GM19463 (cell line): ENCODE measurements around the gene AMZ2.
A peak's percentile ranks its signal among the peaks of the same experiment; 100 is the strongest.
"Not testable (repeated sequence)": the region's sequence is repeated elsewhere in the genome, so short reads cannot be mapped to it uniquely, and the experiment has no call there.

Source experiments
- ATAC-seq: cut with Tn5 transposase; IDR thresholded peaks from one replicate; pipeline ENCODE4 v1.9.1; 2021; ENCODE audit warnings: mild to moderate bottlenecking, moderate library complexity; ENCODE audit not compliant: unreplicated experiment

AMZ2 gene

GRCh38 chr17:68247445-68248198, at the start of gene AMZ2:
AMZ2 (plus strand) TSS chr17:68248043; CDS start chr17:68250188, 2,145 bp downstream.
- peak; percentile 83 for ATAC-seq

GRCh38 chr17:68198931-68199836, 48.7 kb upstream of the AMZ2 start:
- no peak for ATAC-seq

GRCh38 chr17:68199837-68200688, 47.8 kb upstream of the AMZ2 start:
- ATAC-seq: no peak

DNA sequence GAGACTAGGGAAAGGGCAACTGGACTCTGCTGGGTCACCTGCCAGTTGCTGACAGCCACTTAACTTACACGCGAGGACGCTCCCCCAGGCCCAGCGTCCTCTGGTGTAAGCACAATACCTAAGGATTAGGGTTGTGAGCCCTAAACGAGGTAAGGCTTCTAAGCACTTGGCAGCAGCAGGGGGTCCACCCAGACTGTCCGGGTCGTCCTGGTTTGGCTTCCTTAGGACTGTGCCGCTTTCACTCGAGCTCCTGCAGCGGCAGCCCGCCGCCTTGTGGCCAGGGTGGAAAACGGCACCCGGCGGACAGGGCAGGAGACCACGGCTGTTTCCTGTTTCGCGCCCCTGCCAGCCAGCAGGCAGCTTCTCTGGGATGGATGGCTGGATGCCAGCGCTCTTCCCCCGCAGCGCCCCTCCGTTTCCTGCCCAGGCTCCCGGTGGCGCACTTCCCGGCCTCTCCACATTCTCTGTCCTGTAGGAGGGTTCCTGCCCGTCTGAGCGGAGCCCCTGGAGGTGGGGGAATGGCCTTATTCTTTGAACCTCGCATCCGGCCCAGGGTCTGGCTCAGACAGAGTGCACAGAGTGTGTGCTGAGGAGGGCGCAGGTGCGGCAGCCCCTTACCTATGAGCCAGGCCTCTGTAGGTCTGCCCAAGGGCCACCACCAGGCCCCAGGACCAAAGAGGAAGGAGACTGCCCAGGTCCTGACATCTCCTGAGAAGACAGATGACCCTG, 47.0 kb upstream of the AMZ2 start:
- ATAC-seq: peak; percentile 30

- ATAC-seq: not testable (repeated sequence)
These were observed 46.4 kb upstream of the AMZ2 start for GRCh38 chr17:68201418-68201771.

DNA sequence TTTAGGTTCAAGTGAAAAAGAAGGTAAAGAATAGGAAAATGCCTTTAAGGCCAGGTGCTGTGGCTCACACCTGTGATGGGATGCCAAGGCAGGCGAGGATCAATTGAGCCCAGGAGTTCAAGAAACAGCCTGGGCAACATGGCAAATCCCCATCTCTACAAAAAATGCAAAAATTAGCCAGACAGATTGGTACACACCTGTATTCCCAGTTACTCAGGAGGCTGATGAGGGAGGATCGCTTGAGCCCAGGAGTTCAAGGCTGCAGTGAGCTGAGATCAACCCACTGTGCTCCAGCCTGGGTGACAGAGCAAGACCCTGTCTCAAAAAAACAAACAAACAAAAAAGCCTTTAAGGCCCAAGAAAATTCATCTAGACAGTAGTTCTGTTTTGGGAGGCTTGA, 45.5 kb upstream of the AMZ2 start:
- ATAC-seq: not testable (repeated sequence)

GRCh38 chr17:68204736-68205135, 43.1 kb upstream of the AMZ2 start:
- no peak for ATAC-seq

GRCh38 chr17:68205251-68205807, 42.5 kb upstream of the AMZ2 start:
- peak; percentile 90 for ATAC-seq

- peak; percentile 29 for ATAC-seq
These were observed 41.8 kb upstream of the AMZ2 start for GRCh38 chr17:68205808-68206720.

GRCh38 chr17:68207651-68208253, 40.1 kb upstream of the AMZ2 start:
- ATAC-seq: no peak

GRCh38 chr17:68208651-68209050, 39.2 kb upstream of the AMZ2 start:
- ATAC-seq: not testable (repeated sequence)

DNA sequence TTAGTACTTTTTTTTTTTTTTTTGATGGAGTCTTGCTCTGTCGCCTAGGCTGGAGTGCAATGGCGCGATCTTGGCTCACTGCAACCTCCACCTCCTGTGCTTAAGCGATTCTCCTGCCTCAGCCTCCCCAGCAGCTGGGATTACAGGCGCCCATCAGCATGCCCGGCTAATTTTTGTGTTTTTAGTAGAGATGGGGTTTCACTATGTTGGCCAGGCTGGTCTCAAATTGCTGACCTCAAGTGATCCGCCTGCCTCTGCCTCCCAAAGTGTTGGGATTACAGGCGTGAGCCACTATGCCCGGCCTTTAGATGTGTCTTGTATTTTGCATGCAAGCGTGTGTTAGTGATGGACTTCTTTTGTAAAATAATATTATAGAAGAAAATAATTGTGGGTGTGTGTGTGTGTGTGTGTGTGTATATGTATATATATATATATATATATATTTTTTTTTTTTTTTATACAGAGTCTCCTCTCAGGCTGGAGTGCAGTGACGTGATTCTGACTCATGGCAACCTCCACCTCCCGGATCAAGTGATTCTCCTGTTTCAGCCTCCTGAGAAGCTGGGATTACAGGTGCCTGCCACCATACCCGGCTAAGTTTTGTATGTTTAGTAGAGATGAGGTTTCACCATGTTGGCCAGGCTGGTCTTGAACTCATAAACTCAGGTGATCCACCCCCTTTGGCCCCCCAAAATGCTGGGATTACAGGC, 38.5 kb upstream of the AMZ2 start:
- ATAC-seq: not testable (repeated sequence)

- no peak for ATAC-seq
These were observed 37.1 kb upstream of the AMZ2 start for GRCh38 chr17:68210570-68211315.

DNA sequence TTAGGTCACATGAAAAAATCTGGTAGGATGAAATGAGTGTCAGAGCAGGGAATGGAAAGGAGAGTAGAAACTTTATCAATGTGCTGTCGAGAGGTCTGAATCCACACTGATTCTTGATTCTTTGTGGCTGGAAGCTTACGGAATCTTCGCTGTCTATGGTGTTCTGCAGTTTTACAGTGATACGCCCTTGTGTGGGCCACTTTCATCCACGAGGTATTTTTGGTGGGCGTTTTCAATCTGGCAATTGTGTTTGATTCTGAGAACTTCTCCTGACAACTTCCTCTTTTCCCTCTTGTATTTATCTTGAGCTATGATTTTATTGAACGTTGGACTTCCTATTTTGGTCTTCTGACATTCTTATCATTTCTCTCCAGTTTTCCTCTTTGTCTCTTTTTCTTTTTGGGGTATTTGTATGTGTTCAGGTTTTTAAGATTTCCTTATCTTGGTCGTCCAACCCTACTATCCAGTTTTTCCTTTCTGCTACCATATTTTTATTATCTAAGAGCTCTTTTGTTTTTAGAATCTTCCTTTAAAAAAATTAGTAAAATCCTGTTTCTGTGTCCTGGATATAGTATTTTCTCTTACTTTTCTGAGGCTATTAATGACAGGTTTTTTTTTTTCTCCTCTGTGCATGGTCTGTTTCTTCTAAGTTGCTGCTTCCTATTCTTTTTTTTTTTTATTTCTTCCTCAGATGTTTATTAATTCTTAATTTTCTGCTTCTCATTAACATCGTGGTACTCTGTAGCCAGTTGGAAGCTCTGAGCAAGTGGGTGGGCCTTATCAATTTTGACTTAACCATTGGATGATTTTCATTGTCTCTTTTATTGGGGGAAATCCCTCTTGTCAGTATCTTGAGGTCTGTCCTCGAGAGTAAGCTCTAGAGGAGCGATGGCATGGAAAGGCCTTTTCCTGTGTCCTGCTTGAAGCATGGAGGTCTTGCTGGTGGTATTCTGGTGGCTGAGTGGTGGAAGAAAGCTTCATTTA, 34.1 kb upstream of the AMZ2 start:
- not testable (repeated sequence) for ATAC-seq

DNA sequence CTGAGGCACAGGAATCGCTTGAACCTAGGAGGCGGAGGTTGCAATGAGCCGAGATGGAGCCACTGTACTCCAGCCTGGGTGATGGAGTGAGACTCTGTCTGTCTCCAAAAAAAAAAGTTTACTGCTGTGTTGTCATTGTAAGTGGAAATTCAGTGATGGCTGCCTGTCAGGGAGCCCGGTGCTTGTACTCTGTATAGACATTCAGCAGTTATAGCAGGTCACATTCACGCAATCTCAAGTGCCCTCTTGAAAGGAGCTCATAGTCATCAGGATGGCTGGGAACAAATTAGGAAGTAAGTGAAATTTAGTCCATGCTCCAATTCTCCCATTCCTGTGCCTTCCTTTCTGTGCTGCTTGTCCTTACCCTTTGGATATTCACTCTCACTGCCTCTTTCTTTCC, 32.4 kb upstream of the AMZ2 start:
- not testable (repeated sequence) for ATAC-seq

- ATAC-seq: not testable (repeated sequence)
These were observed 28.4 kb upstream of the AMZ2 start for GRCh38 chr17:68219429-68219828.
